Uterus (tissue), 4 donors: ENCODE results near the gene HLCS. TPM values are rescaled to one million over a fixed set of nuclear protein-coding genes. Genes with fewer than 3 reads are reported as not detected.

Experiments
- DNase-seq, 2 donors: peaks; one replicate each; pipeline ENCODE4 v3.0.0-alpha.2; 2019 to 2020
- H3K27ac ChIP-seq, 2 donors: fragments of 200-600 bp; sonication (generic); 1 replicate in 1 of 2; 2 replicates in 1 of 2; pipeline ENCODE4 v1.5.1; 2016 to 2018
- H3K27me3 ChIP-seq, 2 donors: fragments of 200-600 bp; sonication (generic); one replicate each; pipeline ENCODE4 v1.5.1; 2018 to 2019; ENCODE audit warnings: control low read depth in 1 of 2
- H3K36me3 ChIP-seq, 2 donors: fragments of 200-600 bp; sonication (generic); one replicate each; pipeline ENCODE4 v1.5.1; 2019; ENCODE audit warnings: control low read depth in 1 of 2
- H3K4me1 ChIP-seq, 2 donors: fragments of 200-600 bp; sonication (generic); one replicate each; pipeline ENCODE4 v1.5.1; 2018 to 2019; ENCODE audit warnings: control low read depth in 1 of 2
- H3K4me3 ChIP-seq, 2 donors: fragments of 200-600 bp; sonication (generic); 1 replicate in 1 of 2; 2 replicates in 1 of 2; pipeline ENCODE4 v1.5.1; 2018 to 2019; ENCODE audit warnings: mild to moderate bottlenecking in 1 of 2
- H3K9me3 ChIP-seq, 2 donors: fragments of 200-600 bp; sonication (generic); one replicate each; pipeline ENCODE4 v1.5.1; 2019; ENCODE audit warnings: control low read depth in 1 of 2
- POLR2A ChIP-seq, 2 donors: fragments of 450-650 bp; IDR thresholded peaks; one replicate each; pipeline ENCODE4 v1.6.1; 2016; ENCODE audit warnings: antibody characterized with exemption in 2 of 2, mild to moderate bottlenecking in 1 of 2, moderate library complexity in 1 of 2
- intact Hi-C: fragments of 100-400 bp; cut with DNase I; formaldehyde crosslinking; loops from one replicate; pipeline ENCODE4 v1.15.1; 2023; ENCODE audit warnings: low total_unique reads
- total RNA-seq, 4 donors: library from RNA; depleted of rRNA in 3 of 4; stranded (reverse); fragments of >200 nt in 3 of 4; gene quantifications; one replicate each; pipeline versions ENCODE4 v1.1.0 to v1.2.4, GENCODE V29; 2014 to 2023
- TF ChIP-seq, protein P1 (sequence below), 4 experiments: fragments of 200-600 bp in 2 of 4; fragments of 450-650 bp in 2 of 4; sonication (generic) in 2 of 4; IDR thresholded peaks; one replicate each; pipeline ENCODE4 v1.5.1; 2016 to 2019; ENCODE audit warnings: antibody characterized with exemption in 4 of 4, mild to moderate bottlenecking in 2 of 4, moderate library complexity in 1 of 4
- donor health status: DM: yes; HTN: yes; CAD: no.

HLCS gene
- total RNA-seq, 4 donors from 2014 or later, result 3.8 to 31.4 (median 15.4) TPM

DNA sequence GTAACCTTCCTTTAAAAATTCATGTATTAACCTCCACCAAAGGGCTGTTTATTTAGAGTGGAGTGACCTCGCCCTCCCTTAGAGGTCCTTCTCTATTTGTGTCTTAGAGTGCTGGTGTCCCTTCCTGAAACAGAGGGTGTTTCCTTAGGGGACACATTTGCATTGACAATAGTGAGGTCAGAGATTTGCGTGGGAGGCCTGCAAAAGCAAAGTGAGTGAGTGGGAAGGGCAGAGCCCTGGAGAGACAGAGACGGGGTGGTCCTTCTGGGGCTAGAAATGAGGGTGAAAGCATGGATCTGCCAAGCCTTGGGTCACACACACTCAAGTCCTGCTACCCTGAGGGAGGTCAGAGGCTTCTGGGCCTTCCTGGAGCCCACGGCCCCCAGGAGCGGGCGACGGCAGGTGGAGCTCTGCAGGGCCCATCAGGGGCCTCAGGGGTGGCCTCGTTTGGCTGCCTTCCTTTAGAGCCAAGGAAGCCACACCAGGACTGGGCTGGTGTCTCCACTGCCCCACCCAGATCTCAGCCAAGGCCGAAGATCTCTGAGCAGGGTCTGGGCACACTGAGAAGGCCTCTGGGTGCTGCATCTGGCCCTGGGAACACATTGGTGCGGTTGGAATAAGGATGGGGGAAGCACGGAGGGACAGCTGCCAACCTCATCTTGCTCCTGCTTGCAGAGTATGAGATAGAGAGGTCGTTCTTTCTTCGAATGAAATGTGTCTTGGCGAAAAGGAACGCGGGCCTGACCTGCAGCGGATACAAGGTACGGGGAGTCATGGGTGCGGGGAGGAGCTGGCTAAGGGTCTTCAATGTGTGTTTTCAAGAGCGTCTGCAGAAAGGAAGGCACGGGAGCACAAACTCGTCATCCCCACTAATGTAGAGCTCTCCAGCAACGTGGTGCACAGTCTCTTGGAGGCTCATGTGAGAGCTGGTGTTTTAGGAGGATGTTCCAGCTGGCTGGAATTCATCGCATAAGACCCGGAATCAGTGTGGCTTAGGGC lies 243.8 kb downstream of the HLCS start:
- no peak overlapping the region for H3K4me3 ChIP-seq
- no peaks in the 10 kb centered on the region for H3K9me3 ChIP-seq
- DNase-seq, result no peak
- no peak overlapping the region for H3K27ac ChIP-seq
- no peaks in the 10 kb centered on the region for H3K4me1 ChIP-seq
- H3K36me3 ChIP-seq, result no peaks in the 10 kb centered on the region
- TF ChIP-seq POLR2A (IDR thresholded peaks at IDR 0.05), result no peak
- TF ChIP-seq, protein P1, sequence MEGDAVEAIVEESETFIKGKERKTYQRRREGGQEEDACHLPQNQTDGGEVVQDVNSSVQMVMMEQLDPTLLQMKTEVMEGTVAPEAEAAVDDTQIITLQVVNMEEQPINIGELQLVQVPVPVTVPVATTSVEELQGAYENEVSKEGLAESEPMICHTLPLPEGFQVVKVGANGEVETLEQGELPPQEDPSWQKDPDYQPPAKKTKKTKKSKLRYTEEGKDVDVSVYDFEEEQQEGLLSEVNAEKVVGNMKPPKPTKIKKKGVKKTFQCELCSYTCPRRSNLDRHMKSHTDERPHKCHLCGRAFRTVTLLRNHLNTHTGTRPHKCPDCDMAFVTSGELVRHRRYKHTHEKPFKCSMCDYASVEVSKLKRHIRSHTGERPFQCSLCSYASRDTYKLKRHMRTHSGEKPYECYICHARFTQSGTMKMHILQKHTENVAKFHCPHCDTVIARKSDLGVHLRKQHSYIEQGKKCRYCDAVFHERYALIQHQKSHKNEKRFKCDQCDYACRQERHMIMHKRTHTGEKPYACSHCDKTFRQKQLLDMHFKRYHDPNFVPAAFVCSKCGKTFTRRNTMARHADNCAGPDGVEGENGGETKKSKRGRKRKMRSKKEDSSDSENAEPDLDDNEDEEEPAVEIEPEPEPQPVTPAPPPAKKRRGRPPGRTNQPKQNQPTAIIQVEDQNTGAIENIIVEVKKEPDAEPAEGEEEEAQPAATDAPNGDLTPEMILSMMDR (IDR thresholded peaks at IDR 0.05), result no peak
- intact Hi-C loops, result no loop called here
- H3K27me3 ChIP-seq, result no peaks in the 10 kb centered on the region

DNA sequence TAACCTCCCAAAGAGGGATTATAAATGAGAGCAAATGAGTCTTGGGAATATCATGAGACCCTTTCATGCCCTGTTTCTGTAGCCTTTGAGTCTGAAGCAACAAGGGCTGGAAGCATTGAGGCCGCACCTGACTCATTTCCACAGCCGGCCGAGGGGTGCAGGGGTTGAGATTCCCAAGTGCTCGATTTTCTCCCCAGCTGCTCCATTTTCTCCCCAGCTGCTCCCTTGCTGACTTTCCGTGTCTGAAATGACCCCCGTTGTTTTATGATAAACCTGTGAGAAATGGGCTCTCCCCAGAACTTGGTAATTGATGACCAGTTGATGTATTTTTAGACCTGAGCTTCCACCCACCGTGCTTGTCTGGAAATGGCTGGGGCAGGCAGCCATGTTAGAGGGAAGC lies 244.7 kb downstream of the HLCS start:
- H3K4me1 ChIP-seq, result no peaks in the 10 kb centered on the region
- H3K9me3 ChIP-seq, result no peaks in the 10 kb centered on the region
- intact Hi-C loops, result no loop called here
- no peak overlapping the region for H3K4me3 ChIP-seq
- no peak overlapping the region for H3K27ac ChIP-seq
- no peaks in the 10 kb centered on the region for H3K27me3 ChIP-seq
- no peaks in the 10 kb centered on the region for H3K36me3 ChIP-seq
- TF ChIP-seq POLR2A (IDR thresholded peaks at IDR 0.05), result no peak
- TF ChIP-seq, protein P1 (IDR thresholded peaks at IDR 0.05), result no peak
- DNase-seq, result no peak

DNA sequence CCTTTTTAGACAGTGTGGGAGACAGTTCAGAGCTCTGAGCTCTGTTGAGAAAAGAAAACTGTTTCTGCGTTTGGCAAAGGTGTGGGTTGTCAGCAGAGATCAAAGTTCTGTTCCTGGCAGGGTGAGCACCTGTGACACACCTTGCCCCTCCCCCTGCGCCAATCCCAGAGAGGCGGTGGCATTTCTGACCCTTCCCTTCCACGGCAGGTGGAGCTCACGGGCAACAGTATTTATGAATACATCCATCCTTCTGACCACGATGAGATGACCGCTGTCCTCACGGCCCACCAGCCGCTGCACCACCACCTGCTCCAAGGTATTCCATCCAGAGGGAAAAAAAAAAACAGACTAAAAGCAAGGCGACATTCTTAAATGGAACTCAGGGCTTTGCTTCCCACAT lies 246.9 kb downstream of the HLCS start:
- H3K27ac ChIP-seq, result no peak overlapping the region

DNA sequence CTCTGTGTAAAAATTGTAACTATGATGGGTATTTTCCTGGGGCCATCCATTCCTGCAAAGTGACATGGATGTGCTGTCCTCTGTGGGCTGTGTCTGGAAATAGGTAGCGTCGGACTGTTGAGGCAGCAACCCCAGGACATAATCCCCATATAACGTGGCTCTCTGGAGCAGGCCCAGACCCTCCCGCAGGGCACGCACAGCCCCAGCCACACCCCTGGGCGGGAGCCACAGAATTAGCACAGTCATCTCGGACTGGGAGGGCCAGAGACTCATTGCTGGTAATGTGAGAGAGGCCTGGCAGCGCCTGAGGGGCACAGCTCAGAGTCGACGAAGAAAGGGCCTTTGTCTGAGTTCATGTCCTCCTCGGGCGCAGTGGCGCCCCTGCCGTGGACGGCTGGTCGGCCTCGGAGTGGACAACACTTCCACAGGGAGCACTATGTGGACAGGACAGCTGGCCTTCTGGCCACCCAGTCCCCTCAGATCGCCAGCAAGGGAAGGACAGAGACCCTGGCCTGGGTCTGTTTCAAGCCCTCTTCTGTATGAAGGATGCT lies 247.4 kb downstream of the HLCS start:
- Histone ChIP-seq H3K36me3 (no peaks in the 10 kb centered on the region), H3K4me3 (no peak overlapping the region), H3K27ac (no peak overlapping the region), H3K4me1 (no peaks in the 10 kb centered on the region), H3K9me3 (no peaks in the 10 kb centered on the region), H3K27me3 (peaks cover 0 to 24% of the 10 kb centered on the region in 2 donors)
- TF ChIP-seq POLR2A (IDR thresholded peaks at IDR 0.05), result no peak
- TF ChIP-seq, protein P1 (IDR thresholded peaks at IDR 0.05), result no peak
- no peak for DNase-seq
- intact Hi-C loops, result no loop called here

More for the DNA sequence above, 246.9 kb downstream of the HLCS start:
- Histone ChIP-seq H3K4me3 (no peak overlapping the region), H3K36me3 (no peaks in the 10 kb centered on the region), H3K27me3 (peaks cover 0 to 19% of the 10 kb centered on the region in 2 donors), H3K9me3 (no peaks in the 10 kb centered on the region), H3K4me1 (no peaks in the 10 kb centered on the region)
- TF ChIP-seq, protein P1 (IDR thresholded peaks at IDR 0.05), result no peak
- no peak for TF ChIP-seq POLR2A (IDR thresholded peaks at IDR 0.05)
- intact Hi-C loops, result no loop called here
- no peak for DNase-seq

DNA sequence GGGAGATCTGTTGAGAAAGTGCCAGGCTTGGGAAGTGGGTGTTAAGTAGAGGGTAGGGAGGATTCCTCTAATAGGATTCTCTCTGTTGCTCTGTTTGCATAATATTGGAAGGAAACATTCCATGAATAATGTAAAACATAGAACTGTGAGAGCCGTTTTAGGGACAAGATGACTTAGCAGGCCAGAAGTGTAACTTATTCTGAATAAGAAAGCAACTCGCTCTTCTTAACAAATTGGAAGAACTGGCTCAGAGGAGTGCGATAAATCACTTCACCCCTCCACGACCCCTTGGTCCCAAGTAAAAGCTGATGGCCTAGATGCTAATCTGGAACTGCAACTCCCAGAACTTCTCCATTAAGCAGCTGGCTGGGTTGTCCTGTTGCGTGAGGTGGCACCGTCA lies 248.5 kb downstream of the HLCS start:
- Histone ChIP-seq H3K9me3 (no peaks in the 10 kb centered on the region), H3K36me3 (no peaks in the 10 kb centered on the region), H3K4me3 (no peak overlapping the region), H3K4me1 (no peaks in the 10 kb centered on the region), H3K27ac (no peak overlapping the region), H3K27me3 (peaks cover 0 to 33% of the 10 kb centered on the region in 2 donors)
- intact Hi-C loops, result no loop called here
- no peak for DNase-seq
- TF ChIP-seq, protein P1 (IDR thresholded peaks at IDR 0.05), result no peak
- TF ChIP-seq POLR2A (IDR thresholded peaks at IDR 0.05), result no peak
